Measurements from ENCODE around the gene BLID.

Gene BLID, protein sequence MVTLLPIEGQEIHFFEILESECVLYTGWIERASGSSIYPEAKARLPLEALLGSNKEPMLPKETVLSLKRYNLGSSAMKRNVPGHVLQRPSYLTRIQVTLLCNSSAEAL

DNA sequence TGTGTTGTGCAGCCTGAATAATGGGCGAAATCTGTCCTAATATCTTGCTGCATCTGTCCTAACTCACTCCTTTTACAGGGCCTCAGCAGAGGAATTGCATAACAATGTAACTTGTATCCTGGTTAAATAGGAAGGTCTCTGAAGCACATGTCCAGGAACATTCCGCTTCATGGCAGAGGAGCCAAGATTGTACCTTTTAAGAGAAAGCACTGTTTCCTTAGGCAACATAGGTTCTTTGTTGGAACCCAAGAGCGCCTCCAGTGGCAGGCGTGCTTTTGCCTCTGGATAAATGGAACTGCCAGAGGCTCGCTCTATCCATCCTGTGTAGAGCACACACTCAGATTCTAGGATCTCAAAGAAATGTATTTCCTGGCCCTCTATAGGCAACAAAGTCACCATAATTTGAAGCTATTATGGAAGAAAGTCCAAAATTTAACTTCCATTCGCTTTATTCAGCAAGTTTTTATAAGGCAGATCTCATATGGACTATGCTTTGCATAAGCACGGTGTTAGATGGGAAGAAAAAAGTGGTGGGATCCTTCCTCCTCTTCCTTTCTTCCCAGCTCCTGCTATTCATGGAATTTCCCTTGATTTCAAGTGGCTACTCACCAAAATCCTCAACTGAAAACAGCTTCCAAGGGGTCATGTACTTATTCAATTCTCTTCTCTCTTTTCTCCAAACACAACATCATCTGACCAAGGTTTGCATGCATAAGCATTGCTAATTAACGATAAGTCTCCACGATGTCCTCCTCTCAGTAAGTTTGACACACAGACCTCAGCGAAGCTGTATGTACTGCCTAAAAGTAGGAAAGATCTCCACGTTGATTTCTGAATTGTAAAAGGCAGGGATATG lies at the start of gene BLID:
TSS of gene BLID (minus strand) at position 692 of the 856 bp plus-strand sequence. CDS start at position 399, 293 bp downstream.
- DNase-seq, result no peak

DNA sequence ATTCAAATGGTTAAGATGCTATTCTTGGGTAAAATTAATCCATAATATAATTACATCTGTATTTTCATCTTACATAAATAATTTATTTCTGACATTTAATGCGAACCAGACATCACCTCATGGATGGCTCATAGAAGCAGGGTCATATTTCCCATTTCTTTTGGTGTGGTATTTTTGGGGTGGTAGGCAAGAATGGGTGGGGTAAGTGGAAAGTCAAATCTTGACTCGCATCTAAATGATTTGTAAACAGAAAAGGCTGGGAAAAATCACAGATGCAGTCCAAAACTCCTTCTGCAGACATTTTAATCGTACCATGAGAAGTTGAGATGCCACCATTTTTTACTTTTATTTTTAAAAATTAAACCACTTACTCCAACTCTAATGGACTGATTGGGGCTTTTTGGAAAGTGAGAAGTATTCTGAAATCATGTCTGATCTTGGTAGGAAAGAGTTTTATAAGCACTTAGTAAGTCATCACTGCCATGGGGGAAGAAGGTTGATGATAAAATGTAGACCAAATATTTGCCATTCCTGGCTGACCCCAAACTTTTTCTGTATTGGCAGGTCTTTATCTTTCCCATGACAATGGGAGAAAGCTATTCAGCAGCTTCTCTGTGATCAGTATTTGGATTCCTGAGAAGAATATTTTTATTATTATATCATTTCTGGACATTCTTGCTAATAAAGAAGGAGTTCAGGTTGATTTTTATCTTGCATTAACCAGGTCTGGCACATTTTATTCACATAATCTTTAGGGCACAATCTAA lies 47.2 kb upstream of the BLID start:
- no peak for DNase-seq

DNA sequence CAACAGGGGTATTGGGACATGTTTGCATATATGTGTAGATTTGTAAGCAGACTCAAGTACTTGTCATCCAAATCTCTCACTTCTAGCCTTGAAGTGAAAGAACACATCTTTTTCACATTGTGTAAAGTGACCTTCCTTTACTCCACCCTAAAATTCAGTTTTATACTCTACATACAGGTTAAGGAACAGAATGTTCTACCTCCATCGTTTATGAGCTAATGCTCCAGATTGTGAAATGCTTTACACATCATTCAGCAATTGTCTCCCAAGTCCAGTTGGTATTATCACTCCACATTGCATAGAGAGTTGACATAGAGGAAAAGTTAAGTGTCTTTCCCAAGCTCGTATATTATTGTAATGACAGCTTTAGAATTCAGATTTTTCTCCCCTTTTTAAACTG lies 46.1 kb upstream of the BLID start:
- DNase-seq, result no peak

DNA sequence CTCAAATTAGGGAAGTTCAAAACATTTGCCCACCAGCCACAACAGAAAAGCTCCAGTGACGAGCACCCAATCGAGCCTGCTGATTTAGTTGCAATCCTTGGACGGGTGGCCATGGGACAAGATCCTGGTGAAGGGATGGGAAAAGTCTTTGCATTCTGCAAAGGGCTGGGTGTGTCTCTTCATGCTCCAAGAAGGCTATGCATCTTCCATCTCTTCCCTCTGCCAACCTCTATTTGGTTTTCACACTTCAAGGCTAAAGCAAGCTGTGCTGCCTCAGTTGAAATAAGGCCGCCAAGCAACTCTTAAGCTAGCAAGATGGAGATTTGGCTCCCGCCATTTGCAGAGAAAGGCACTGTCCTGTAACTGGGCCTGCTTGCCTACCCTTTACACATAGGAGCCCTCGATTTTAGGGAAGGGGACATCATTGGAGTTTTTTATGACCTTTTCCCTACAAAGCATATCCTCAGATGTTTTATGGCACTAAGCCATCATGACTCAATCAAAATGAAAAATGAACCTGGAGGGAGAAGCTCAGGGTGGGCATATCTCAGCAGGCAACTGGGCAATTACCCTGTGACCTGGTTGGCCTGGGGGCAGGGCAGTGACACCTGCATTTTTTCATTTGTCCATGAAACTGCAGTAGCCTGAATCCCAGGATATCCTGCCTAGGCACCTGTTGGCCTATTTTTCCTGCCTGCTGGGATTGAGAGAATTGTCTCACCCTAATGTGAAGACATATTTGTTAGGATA lies 45.0 kb upstream of the BLID start:
- DNase-seq, result no peak

DNA sequence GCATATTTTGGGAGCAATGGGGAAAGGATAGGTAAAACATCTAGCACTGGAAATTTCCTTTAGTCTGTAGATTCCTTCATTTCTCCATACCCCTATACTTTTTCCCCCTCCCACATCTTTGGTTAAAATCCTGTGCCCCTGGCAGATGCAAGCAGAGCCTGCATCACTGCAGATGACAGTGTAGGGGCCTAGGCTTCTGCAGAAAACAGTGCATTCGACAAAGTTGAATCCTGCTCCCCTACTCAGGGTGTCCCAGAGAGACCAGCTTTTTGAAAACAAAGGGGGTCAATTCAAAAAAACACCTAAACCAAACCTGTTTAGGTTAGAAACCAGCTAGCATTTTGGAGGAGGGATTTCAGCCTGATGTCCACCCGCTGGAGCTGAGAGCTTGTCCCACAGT lies 43.8 kb upstream of the BLID start:
- no peak for DNase-seq

DNA sequence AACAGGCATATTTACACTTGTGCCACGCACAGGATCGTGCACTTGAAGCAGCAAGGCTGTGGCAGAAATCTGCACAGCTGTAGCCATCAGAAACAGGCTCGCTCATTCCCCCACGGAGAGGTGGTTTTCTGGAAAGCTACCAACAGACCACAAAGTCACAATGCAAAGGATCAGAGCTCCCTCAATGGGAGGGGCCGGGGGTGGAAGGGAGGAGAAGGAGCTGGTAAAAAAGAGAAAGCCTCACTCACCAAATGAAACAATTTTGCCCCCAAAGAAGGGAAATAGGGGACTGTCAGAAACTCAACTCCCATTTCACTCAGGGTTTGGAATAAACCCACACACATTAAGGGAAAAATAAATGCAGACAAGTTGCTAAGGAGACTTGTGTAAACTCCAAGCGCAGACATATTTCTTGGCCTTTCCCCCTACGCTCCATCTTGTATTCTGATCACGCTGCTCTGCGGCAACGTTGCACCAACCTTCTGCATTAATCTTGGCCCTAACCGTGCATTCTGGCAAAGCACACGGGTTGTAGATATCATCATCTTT lies 43.2 kb upstream of the BLID start:
- no peak for DNase-seq

DNA sequence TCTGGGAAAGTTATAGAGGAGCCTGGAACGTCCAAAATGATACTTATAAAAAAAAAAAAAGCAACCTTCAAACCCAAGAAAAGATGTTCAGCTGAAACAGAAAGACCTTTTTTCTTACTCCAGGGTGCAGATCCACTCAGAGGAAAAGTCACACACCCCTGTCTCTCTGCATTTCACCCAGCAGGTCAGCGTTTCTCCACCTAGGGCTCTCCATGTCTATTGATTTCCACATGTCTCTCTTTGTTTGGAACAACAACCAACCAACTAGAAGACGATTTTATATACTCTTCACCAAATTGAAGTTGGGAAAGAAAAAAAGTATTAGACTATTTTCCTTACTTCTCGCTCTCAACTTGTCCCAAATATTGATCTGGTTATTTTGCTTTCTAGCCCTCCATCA lies 42.2 kb upstream of the BLID start:
- DNase-seq, result no peak

DNA sequence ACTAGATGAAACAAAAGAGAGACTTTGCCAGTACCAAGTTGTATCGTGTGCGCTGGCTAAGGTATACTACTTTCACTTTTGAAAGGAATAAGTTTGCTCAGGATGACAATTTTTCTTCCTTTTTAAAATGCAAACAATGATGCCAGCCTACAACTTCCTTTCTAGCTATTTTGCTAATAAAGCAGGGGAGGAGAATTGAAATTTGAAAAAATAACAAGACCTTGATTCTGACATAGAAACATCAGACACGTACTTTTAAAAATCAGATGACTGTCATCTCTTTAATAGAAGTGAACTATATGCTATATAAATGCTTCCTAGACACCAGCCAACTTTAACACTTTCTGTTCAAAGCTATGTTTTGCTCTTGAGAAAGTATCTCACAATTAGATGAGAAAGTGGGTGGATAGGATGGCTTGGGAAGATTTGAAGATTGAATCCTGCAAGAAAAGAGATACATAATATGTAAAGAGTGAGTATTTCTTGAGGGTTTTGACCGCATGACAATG lies 41.7 kb upstream of the BLID start:
- DNase-seq, result no peak

DNA sequence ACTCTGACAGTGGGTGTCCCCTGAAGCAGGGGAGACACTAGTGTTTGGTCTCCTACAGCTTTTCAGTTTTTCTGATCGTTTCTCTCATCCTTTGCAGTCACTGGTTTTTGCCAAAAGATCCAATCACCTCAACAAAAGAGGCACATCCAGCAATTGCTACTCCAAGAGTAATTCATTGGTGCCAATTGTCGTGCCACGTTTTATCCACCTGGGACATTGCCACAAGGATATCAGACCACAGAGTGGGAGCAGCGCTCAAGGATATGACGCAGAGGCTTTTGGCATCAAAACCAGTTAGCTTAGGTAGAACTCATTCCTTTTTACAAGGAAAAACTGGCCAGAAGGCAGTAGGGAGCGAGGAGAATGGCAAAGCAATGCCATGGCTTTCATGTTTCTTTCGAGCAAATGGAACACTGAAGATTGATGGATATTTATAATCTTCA lies 40.9 kb upstream of the BLID start:
- DNase-seq, result no peak

DNA sequence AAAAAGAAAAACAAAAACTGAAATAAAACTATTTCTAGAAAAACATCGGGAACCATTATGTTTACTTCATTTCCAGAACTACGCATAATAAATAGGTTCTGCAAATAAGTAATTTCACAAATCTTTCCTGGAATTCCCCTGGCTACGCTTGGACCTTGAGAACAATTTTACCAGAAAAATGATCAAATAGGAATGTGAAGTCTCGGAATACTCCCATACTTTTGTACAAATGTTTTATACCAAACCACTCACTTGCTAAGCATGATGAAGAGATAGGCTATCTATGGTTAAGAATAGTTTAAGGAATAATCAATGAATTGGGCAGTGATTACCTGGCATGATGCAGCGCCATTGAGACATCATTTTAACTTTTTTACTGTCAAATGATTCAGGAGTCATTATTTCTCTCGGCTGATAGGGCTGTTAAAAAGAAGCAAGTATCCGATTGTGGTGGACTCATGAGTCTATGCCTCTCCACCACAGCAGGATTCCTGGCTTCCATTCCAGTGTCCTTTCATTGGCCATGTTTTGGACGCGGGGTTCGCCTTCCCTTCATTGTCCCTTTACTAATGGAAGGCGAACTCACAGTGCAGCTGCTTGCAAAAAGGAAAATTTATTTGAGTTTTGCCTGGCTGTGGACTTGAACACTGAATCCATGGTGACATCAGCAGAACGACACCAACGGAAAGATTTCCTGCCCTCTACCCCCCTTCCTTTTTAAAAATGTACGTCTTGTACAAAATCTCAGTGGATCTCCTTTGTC lies 39.9 kb upstream of the BLID start:
- no peak for DNase-seq

DNA sequence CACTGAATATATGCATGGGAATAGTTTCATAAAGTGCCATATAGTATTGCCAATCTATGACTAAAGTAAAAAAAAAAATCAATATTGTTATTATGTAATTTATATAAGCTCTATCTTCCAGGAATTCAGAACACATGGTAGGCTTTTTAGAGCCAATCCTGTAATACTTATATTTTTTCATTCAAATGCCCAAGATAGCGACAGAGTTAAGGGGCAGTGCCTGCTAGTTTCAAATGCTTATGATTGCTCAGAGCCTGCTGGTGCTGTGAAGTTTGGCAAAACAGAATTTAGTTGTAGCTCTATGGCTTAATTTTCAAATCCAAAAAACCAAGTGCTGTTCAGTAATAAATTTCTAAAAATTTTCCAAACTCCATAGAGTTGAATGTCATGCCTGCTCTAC lies 39.0 kb upstream of the BLID start:
- no peak for DNase-seq

DNA sequence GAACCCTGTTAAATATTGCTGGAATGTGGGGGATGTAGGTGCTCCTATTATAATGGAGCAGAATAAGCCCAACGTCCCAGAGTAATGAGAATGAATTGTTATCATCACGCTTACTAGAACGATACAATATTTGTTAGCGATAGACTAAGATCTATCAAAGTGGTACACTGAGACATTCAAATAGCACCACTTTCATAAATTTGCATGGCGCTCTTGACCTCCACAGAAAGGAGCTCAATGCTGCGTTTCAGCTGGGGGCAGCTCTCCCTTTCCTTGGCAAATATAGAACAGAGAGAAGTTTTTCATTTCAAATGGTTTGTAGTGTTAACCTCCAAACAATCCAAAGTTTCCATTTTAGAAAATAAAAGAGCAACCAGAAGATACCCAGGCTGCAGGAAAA lies 38.2 kb upstream of the BLID start:
- DNase-seq, result no peak

DNA sequence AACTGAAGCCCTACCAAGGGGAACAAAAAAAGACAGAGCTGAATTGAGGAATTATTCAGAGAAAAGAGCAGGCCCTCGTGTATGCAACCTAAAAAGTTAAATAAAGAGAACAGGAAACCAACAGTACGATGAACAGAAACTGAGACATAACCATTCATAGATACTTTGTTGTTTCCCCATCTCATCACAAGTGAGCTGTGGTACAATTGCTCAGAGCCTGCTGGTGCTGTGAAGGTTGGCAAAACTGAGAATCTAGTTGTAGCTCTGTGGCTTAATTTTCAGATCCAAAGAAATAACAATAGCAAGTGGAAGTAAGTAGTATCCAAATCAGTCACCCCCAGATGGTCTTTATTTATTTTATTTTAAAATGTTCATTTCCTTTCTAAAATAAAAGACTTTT lies 37.7 kb upstream of the BLID start:
- DNase-seq, result no peak

DNA sequence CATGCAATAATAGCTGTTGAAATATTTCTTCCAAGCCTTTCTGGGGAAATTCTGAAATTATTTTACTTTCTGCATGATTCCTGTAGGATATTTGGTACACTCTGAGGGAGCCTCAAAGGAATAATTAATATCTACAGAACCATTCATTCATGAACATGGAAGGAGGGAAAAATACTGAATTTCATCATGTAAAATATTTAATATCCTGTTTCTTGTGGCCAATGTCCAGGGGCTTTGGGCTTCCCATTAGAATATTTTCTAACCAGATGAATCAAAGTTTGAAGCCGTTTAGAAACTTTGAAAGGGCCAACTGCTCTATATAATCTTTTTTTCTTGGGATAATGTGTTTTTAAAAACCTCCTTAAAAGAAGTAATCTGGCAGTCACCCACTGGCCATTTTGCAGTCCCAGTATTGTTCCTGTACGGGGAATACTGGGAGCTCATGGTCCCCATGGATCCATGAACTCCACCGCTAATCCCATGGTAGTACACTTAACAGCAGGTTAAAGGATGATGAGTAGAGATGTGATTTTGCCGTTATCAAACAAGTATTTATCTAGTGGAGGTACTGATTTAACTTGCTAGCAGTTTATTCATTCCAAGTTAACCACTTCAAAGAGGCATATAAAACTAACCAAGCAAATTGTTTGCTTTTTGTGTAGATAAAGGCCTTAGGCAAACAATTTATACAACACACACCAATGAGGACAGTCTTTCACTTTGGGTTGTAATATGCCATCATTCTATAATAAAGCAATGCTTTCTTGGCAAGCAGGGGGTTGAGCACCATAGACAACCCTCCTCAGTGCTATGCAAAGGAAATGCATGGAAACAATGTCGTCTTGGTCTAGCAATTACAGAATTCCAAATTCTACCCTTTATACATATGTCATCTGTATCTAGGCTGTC lies 34.5 kb upstream of the BLID start:
- DNase-seq, result no peak

DNA sequence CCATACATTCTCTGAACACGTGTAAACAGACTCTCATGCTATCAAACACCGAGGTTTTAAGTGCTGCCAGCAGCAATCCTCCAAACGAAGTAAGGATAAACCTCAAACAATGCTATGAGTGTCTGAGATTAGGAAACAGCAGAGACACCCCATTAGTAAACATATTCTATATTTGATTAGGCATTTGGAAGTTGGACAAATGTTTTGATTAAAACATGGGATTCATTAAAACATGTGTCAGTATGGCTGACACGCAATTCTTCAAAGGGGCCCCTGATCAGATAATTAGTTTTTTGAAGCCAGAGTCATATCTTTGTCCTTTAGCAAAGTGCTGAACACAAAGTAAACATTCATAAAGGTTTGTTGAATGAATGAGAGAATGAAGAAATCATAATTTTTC lies 33.2 kb upstream of the BLID start:
- no peak for DNase-seq

DNA sequence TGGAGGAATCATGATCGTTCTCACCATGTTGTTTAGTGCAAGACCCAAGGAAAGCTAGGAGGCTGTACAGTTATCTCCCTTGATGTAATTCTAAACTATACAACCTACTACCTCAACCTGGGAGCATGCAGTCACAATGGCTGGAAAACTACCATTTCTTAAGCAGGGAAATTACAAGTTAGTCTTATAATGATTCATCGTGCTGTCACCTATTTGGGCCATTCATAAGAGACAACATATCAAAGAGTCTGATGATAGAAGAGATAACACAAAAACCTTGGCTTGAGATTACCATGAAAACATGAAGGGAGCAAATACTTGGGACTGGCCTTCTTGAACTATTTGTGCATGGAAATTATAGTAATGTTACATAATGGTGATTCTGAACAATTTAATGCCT lies 30.5 kb upstream of the BLID start:
- DNase-seq, result no peak

DNA sequence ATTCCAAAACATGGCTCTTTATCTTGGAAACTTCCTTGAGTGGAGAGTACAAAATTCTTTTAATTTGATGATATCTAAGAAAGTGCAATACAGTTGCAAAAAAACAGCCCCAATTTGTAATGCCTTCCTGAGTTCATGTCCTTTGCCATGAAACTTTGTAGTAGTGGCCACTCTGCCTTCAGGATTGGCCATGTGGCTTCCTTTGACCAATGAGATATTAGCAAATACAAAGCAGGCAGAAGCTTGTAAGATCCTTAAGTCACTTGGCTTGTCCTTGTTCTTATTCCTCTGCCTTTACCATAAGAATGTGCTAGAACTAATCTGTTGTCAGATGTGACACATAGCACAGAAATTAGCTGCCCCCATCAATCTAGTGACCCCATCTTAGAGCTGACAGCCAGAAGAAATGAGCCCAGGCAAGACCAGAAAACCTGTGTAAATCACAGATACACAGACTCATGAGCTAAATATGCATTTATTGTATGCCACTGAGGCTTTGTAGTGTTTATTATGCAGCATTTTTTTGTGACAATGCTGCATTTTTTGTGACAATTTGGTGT lies 29.8 kb upstream of the BLID start:
- no peak for DNase-seq

DNA sequence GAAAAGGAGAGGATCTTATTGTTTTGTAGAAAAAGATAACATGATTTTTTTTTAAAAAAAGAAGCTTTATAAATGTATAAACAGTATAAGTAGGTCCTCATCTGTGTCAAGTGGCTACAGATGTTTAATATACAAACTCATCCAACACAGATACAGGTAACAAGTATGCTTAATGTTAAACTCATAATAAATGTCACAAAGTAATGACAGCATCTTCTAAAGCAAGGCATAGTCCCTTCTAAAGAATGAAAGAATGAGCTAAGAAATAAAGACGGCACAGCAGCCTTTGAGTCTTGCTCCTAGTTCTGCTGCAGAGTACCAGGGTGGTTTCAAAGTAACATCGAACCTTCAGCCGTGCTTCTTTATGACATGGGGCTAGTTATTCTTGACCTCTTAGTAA lies 28.7 kb upstream of the BLID start:
- DNase-seq, result no peak

DNA sequence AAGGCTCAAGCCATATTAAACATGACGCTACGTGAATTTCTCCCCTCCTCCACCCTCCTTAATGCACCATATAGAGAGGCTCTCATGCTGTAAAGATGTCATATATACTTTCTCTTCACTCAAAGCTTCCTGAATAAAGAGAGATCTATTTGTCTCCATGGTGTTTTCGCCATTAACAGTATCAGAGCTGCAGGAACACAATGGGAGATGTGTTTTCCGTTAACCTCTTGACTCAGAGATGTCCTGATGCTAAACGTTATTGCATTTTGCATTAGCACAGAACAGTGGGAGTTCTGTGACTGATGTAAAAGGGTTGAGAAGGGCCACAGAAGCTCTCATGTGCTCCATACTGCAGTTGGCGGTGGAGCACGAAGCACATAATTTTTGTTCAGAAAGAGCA lies 25.7 kb upstream of the BLID start:
- no peak for DNase-seq

DNA sequence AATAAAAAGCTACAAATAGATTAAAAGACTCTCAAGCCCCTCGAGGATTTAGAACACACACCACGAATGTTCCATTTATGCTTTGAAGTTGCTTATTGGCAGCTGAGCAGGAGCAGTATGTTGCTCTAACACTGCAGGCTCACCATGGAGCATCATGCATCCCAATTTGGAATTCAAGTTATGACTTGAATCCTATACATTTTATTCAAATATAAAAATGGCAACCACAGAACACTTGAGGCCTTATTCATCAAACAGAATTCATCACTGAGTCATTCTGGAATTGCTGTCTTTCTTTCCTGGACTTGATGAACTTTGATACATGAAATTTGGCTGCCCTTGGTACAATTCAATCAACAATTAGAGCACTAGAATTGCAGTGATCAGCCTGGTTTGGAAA lies 24.5 kb upstream of the BLID start:
- no peak for DNase-seq

DNA sequence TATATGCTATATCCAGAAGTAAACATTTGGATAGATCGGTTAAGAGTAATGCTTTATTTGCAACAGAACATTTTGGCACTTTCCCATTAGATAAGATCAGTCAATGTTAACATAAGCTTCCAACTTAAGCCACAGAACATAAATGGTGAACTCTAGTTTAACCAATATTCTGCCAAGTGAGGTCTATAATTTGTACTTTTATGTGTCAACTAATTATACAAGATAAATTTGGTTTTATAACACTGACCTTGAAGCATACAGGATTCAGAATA lies 23.5 kb upstream of the BLID start:
- DNase-seq, result no peak
